OCI-LY7 (cell line): ENCODE measurements around the gene C19orf73.

Experiments used
- EZH2phosphoT487 ChIP-seq: fragments of 200-600 bp; sonication (generic); IDR thresholded peaks from 2 replicates; pipeline ENCODE4 v1.6.1; 2018; ENCODE audit warnings: low read depth, borderline replicate concordance, mild to moderate bottlenecking, mixed run types, antibody characterized with exemption, low read length, moderate library complexity, mixed read lengths
- TF ChIP-seq, protein P1 (sequence below): fragments of 200-600 bp; sonication (generic); conservative IDR thresholded peaks from 2 replicates; pipeline ENCODE4 v1.5.1; 2014; ENCODE audit warnings: mild to moderate bottlenecking, antibody characterized with exemption, low read length, moderate library complexity, mixed read lengths

DNA sequence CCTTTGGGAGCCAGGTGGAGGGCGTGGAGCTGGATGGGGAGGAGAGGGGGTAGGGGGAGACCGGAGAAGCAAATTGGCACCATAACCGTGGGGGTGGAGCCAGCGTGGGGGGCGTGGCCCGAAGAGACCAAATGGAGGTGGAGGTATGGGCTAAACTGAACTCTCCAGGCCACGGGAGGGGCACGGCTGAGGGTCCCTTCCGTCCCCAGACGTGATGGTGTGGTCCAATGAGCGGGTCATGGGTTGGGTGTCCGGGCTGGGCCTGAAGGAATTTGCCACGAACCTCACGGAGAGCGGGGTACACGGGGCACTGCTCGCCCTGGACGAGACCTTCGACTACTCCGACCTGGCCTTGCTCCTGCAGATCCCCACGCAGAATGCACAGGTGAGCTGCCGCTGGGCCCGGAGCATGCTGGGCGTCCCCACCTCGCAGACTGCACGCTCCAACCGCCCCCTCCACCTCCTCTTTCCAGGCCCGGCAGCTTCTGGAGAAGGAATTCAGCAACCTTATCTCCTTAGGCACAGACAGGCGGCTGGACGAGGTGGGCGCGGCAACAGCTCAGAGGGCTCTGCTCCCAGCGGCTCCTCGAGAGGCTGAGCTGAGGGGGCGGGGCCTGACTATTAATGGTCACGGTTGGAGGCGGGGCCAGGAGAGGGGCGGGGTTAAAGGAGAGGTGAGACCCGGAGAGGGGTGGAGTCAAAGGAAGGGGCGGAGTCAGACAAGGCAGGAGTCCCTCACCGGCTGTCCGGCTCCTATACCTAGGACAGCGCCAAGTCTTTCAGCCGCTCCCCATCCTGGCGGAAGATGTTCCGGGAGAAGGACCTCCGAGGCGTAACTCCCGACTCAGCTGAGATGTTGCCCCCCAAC, 30.1 kb upstream of the C19orf73 start:
- TF ChIP-seq, protein P1, sequence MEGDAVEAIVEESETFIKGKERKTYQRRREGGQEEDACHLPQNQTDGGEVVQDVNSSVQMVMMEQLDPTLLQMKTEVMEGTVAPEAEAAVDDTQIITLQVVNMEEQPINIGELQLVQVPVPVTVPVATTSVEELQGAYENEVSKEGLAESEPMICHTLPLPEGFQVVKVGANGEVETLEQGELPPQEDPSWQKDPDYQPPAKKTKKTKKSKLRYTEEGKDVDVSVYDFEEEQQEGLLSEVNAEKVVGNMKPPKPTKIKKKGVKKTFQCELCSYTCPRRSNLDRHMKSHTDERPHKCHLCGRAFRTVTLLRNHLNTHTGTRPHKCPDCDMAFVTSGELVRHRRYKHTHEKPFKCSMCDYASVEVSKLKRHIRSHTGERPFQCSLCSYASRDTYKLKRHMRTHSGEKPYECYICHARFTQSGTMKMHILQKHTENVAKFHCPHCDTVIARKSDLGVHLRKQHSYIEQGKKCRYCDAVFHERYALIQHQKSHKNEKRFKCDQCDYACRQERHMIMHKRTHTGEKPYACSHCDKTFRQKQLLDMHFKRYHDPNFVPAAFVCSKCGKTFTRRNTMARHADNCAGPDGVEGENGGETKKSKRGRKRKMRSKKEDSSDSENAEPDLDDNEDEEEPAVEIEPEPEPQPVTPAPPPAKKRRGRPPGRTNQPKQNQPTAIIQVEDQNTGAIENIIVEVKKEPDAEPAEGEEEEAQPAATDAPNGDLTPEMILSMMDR = no peak
- TF ChIP-seq EZH2phosphoT487 = no peak
